ENCODE measurements around the gene DNAJC7. TPM values are rescaled to one million over a fixed set of nuclear protein-coding genes. Genes with fewer than 3 reads are reported as not detected.

The DNAJC7 gene
- total RNA-seq, 3 donors from 2014 or later = 144 to 154 (median 147) TPM

GRCh38 chr17:41930009-41930832, 87.0 kb downstream of the DNAJC7 start, which contains the start of gene ODAD4:
TSS of gene ODAD4 (plus strand) at chr17:41930617. CDS start at chr17:41930724, 107 bp downstream.
- DNase-seq = peak; percentile 93
- ATAC-seq = peak; percentile 99 to 100
- Mint-ChIP-seq H3K4me3 (peak within 1 kb of the TSS; percentile 98), H3K36me3 (ENCODE audit: insufficient read depth) (no peaks in the 10 kb centered on the region), H3K4me1 (ENCODE audit: low read depth) (peaks cover 26% of the 10 kb centered on the region), H3K9me3 (no peaks in the 10 kb centered on the region), H3K27me3 (ENCODE audit: low read depth) (no peaks in the 10 kb centered on the region)

DNA sequence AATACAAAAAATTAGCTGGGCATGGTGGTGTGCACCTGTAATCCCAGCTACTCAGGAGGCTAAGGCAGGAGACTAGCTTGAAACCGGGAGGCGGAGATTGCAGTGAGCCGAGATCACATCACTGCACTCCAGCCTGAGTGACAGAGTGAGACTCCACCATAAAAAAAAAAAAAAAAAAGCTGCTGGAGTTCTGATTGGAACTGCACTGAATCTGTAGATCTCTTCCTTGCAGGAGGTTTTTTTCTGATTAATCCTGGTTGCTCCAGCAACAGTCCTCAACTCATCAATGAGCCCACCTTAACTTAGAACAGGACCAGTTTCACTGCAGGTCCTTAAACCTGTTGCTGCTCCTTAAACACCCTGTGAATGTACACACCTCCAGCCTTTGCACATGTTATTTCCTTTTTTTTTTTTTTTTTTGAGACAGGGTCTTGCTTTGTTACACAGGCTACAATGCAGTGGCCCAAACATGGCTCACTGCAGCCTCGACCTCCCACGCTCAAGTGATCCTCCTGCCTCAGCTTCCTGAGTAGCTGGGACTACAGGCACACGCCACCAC, 88.5 kb downstream of the DNAJC7 start:
- ATAC-seq (no peak), DNase-seq (no peak)
- H3K27me3 Mint-ChIP-seq (ENCODE audit: low read depth) = no peaks in the 10 kb centered on the region
- no peaks in the 10 kb centered on the region for H3K36me3 Mint-ChIP-seq (ENCODE audit: insufficient read depth)
- no peaks in the 10 kb centered on the region for H3K9me3 Mint-ChIP-seq
- peak overlapping the region; percentile 98 for H3K4me3 Mint-ChIP-seq
- peaks cover 26% of the 10 kb centered on the region for H3K4me1 Mint-ChIP-seq (ENCODE audit: low read depth)

Other genes with a start within 250 kb of the DNAJC7 start
- gene JUP, start 230.7 kb downstream of the DNAJC7 start, total RNA-seq = under 1 TPM; 0.86 to 0.98 (median 0.92) TPM
- gene P3H4, start 205.5 kb downstream of the DNAJC7 start, total RNA-seq = 1 to 10 TPM; 2.0 to 3.6 (median 2.5) TPM
- 1 to 10 TPM in 1 of 3 donors, under 1 TPM in 2; 0.68 to 1.2 (median 0.76) TPM for gene FKBP10, start 204.4 kb downstream of the DNAJC7 start, total RNA-seq
- gene NT5C3B, start 181.2 kb downstream of the DNAJC7 start, total RNA-seq = 10 to 100 TPM; 29.7 to 53.6 (median 41.9) TPM
- not detected for gene KLHL10, start 179.6 kb downstream of the DNAJC7 start, total RNA-seq
- gene KLHL11, start 152.0 kb downstream of the DNAJC7 start, total RNA-seq = 10 to 100 TPM; 27.7 to 31.2 (median 30.3) TPM
- gene ACLY, start 98.5 kb downstream of the DNAJC7 start, total RNA-seq = 100 to 1,000 TPM; 197 to 210 (median 198) TPM
- under 1 TPM; 0.26 to 0.91 (median 0.79) TPM for gene ODAD4, start 86.8 kb downstream of the DNAJC7 start, total RNA-seq
- 10 to 100 TPM; 70.0 to 80.0 (median 78.3) TPM for gene CNP, start 50.6 kb downstream of the DNAJC7 start, total RNA-seq
- gene NKIRAS2, start 2.7 kb upstream of the DNAJC7 start, total RNA-seq = 10 to 100 TPM; 33.4 to 35.8 (median 34.2) TPM
- under 1 TPM in 2 of 3 donors, not detected in 1; 0.08 to 0.13 TPM for gene C17orf113, start 33.2 kb upstream of the DNAJC7 start, total RNA-seq
- gene ZNF385C, start 81.0 kb upstream of the DNAJC7 start, total RNA-seq = under 1 TPM in 2 of 3 donors, not detected in 1; 0.29 to 0.43 TPM
- 1 to 10 TPM; 2.0 to 8.4 (median 6.9) TPM for gene DHX58, start 95.3 kb upstream of the DNAJC7 start, total RNA-seq
- gene KAT2A, start 103.9 kb upstream of the DNAJC7 start, total RNA-seq = 10 to 100 TPM; 70.1 to 92.5 (median 82.4) TPM
- gene HSPB9, start 105.4 kb upstream of the DNAJC7 start, total RNA-seq = under 1 TPM in 1 of 3 donors, not detected in 2; 0.10 TPM
- gene RAB5C, start 137.6 kb upstream of the DNAJC7 start, total RNA-seq = 10 to 100 TPM; 76.5 to 81.0 (median 79.1) TPM
- 1 to 10 TPM; 2.2 to 2.6 (median 2.6) TPM for gene KCNH4, start 163.7 kb upstream of the DNAJC7 start, total RNA-seq
- gene HCRT, start 168.0 kb upstream of the DNAJC7 start, total RNA-seq = not detected
- gene GHDC, start 177.1 kb upstream of the DNAJC7 start, total RNA-seq = 10 to 100 TPM; 24.0 to 24.9 (median 24.7) TPM